ENCODE data around the gene MATCAP1. TPM values are rescaled to one million over a fixed set of nuclear protein-coding genes. Genes with fewer than 3 reads are reported as not detected.

The MATCAP1 gene
- total RNA-seq, 3 donors from 2014 or later (not counting 1 experiment from before 2014, with no cell fraction given), result 7.2 to 12.6 (median 10.9) TPM

- peak within 1 kb of the TSS; percentile 80 for H3K27ac ChIP-seq (ENCODE audit: low read length)
- DNase-seq (peak; percentile 99), ATAC-seq (peak; percentile 97 to 99 (median 97))
- H3K9me3 ChIP-seq (ENCODE audit: control insufficient read depth, insufficient read depth, low read length), result no peaks in the 10 kb centered on the region
- intact Hi-C loops (cut with micrococcal nuclease), result loop anchor here (1.0 to 2.0 kb wide), 3 partner anchors 20 to 42 kb away; partner anchors contain the start of genes E2F4 and FHOD1
- no peaks in the 10 kb centered on the region for H3K9me3 Mint-ChIP-seq
- H3K4me1 ChIP-seq (ENCODE audit: control insufficient read depth, insufficient read depth, low read length), result peaks cover 26% of the 10 kb centered on the region
- no peaks in the 10 kb centered on the region for H3K27me3 ChIP-seq (ENCODE audit: control insufficient read depth, insufficient read depth, low read length)
- under 1% methylated on average over 46 of the region's 46 CpGs for WGBS (ENCODE audit: insufficient coverage)
- TF ChIP-seq, protein P1, sequence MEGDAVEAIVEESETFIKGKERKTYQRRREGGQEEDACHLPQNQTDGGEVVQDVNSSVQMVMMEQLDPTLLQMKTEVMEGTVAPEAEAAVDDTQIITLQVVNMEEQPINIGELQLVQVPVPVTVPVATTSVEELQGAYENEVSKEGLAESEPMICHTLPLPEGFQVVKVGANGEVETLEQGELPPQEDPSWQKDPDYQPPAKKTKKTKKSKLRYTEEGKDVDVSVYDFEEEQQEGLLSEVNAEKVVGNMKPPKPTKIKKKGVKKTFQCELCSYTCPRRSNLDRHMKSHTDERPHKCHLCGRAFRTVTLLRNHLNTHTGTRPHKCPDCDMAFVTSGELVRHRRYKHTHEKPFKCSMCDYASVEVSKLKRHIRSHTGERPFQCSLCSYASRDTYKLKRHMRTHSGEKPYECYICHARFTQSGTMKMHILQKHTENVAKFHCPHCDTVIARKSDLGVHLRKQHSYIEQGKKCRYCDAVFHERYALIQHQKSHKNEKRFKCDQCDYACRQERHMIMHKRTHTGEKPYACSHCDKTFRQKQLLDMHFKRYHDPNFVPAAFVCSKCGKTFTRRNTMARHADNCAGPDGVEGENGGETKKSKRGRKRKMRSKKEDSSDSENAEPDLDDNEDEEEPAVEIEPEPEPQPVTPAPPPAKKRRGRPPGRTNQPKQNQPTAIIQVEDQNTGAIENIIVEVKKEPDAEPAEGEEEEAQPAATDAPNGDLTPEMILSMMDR (IDR thresholded peaks at IDR 0.05), result peak; percentile 17
- H3K36me3 Mint-ChIP-seq, result no peaks in the 10 kb centered on the region
- H3K36me3 ChIP-seq (ENCODE audit: control insufficient read depth, insufficient read depth, low read length), result peaks cover 31% of the 10 kb centered on the region
- peak within 1 kb of the TSS; percentile 100 for H3K4me3 Mint-ChIP-seq
- H3K4me1 Mint-ChIP-seq, result peaks cover 28 to 29% of the 10 kb centered on the region in 2 donors
- H3K4me3 ChIP-seq (ENCODE audit: low read length), result peak within 1 kb of the TSS; percentile 100
- no peaks in the 10 kb centered on the region for H3K27me3 Mint-ChIP-seq (ENCODE audit: low read depth in 2 of 2)
- peak within 1 kb of the TSS; percentile 96 to 99 for H3K27ac Mint-ChIP-seq
These were observed 43.2 kb upstream of the MATCAP1 start, which contains the start of gene TMEM208 for GRCh38 chr16:67226804-67227566. TMEM208 (plus strand) TSS chr16:67227130; CDS start chr16:67227219, 89 bp downstream.

DNA sequence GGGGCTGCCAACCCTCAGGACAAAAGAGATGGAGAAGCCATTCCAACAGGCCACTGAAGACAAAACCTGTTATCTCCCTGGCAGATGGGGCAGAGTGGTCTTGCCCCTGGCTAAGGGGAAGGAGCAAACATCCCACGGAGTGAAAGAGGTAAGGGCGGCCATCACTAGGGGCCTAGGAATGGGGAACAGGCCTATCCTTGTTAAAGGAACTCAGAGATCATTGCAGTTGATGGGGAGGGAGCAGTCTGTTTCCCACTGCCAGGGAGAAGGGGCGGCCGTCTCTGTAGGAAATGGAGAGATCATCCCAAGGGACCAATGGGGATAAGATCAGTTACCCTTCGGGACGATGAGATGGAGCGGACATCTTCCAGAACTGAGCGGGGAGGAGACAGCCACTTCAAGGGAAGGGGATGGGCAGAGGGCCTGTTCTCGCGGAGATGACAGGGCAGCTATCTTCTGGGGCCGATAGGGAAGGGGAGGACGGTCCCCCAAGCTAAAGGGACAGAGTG, 42.6 kb upstream of the MATCAP1 start:
- H3K27ac ChIP-seq (ENCODE audit: low read length), result peak overlapping the region; percentile 80
- Mint-ChIP-seq H3K4me1 (peaks cover 28 to 29% of the 10 kb centered on the region in 2 donors), H3K9me3 (no peaks in the 10 kb centered on the region), H3K4me3 (peak overlapping the region; percentile 100), H3K27ac (peak overlapping the region; percentile 96 to 99), H3K27me3 (ENCODE audit: low read depth in 2 of 2) (no peaks in the 10 kb centered on the region), H3K36me3 (no peaks in the 10 kb centered on the region)
- DNase-seq (no peak), ATAC-seq (no peak)
- peaks cover 26% of the 10 kb centered on the region for H3K4me1 ChIP-seq (ENCODE audit: control insufficient read depth, insufficient read depth, low read length)
- no peaks in the 10 kb centered on the region for H3K27me3 ChIP-seq (ENCODE audit: control insufficient read depth, insufficient read depth, low read length)
- WGBS (ENCODE audit: insufficient coverage), result 13% methylated on average over 12 of the region's 12 CpGs
- peaks cover 26% of the 10 kb centered on the region for H3K36me3 ChIP-seq (ENCODE audit: control insufficient read depth, insufficient read depth, low read length)
- no peaks in the 10 kb centered on the region for H3K9me3 ChIP-seq (ENCODE audit: control insufficient read depth, insufficient read depth, low read length)
- TF ChIP-seq, protein P1 (IDR thresholded peaks at IDR 0.05), result no peak
- peak overlapping the region; percentile 100 for H3K4me3 ChIP-seq (ENCODE audit: low read length)
- intact Hi-C loops (cut with micrococcal nuclease), result loop anchor here (2.0 kb wide), 2 partner anchors 34 to 42 kb away; partner anchors contain the start of gene E2F4

DNA sequence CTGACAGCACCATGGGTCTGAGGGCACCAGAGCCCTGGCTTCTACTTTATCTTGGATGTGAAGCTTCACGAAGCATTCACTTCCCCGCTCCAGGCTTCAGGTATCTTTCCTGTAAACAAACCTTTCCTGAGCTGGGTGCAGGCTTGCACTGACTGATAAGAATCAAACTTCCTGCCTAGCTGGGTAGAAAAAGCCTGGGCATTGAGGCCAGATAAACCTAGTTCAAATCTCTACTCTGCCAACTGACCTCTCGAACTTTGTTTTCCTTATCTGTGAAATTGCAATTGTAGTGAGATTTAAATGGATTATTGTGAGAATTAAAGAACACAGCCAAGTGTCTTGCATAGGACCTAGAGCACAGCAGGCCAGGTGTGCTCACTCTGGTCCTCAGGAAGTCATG, 40.2 kb upstream of the MATCAP1 start:
- DNase-seq (no peak), ATAC-seq (no peak)
- H3K4me3 ChIP-seq (ENCODE audit: low read length), result no peak overlapping the region
- H3K4me3 Mint-ChIP-seq, result no peak overlapping the region
- H3K36me3 Mint-ChIP-seq, result no peaks in the 10 kb centered on the region
- peaks cover 26% of the 10 kb centered on the region for H3K4me1 ChIP-seq (ENCODE audit: control insufficient read depth, insufficient read depth, low read length)
- H3K27me3 ChIP-seq (ENCODE audit: control insufficient read depth, insufficient read depth, low read length), result no peaks in the 10 kb centered on the region
- peaks cover 4% of the 10 kb centered on the region for H3K36me3 ChIP-seq (ENCODE audit: control insufficient read depth, insufficient read depth, low read length)
- WGBS (ENCODE audit: insufficient coverage), result 54% methylated on average over 3 of the region's 3 CpGs
- no peak overlapping the region for H3K27ac Mint-ChIP-seq
- TF ChIP-seq, protein P1 (IDR thresholded peaks at IDR 0.05), result no peak
- intact Hi-C loops (cut with micrococcal nuclease), result no loop called here
- peaks cover 28 to 34% of the 10 kb centered on the region in 2 donors for H3K4me1 Mint-ChIP-seq
- no peaks in the 10 kb centered on the region for H3K9me3 ChIP-seq (ENCODE audit: control insufficient read depth, insufficient read depth, low read length)
- no peaks in the 10 kb centered on the region for H3K9me3 Mint-ChIP-seq
- H3K27me3 Mint-ChIP-seq (ENCODE audit: low read depth in 2 of 2), result no peaks in the 10 kb centered on the region
- no peak overlapping the region for H3K27ac ChIP-seq (ENCODE audit: low read length)

Measured in natural killer cell (primary cell).